Kidney (tissue), 14 donors: ENCODE measurements around the gene CPN2. TPM values are rescaled to one million over a fixed set of nuclear protein-coding genes. Genes with fewer than 3 reads are reported as not detected.
A peak's percentile ranks its signal among the peaks of the same experiment; 100 is the strongest.

Source experiments
- DNase-seq, 5 donors: peaks; one replicate each; pipeline ENCODE4 v3.0.0-alpha.2; 2013 to 2020
- FAIRE-seq: peaks from 2 replicates; lab custom pipeline; 2012; peaks lifted over from hg19 to GRCh38; lab: Jason Lieb, UNC
- H3K27ac ChIP-seq, 2 donors: one replicate each; pipeline ENCODE4 v1.7.0; 2013; ENCODE audit warnings: low read depth in 2 of 2, low read length in 2 of 2, inconsistent platforms in 1 of 2
- H3K27me3 ChIP-seq: one replicate; pipeline ENCODE4 v1.7.1; 2013; ENCODE audit warnings: low read length, inconsistent platforms; ENCODE audit not compliant: control insufficient read depth, insufficient read depth
- H3K36me3 ChIP-seq, 3 donors: one replicate each; pipeline versions ENCODE4 v1.7.0 to v1.7.1; 2013; ENCODE audit warnings: low read length in 3 of 3, control low read depth in 1 of 3, inconsistent platforms in 1 of 3; ENCODE audit not compliant: insufficient read depth in 3 of 3, control insufficient read depth in 2 of 3
- H3K4me1 ChIP-seq, 3 donors: one replicate each; pipeline versions ENCODE4 v1.7.0 to v1.7.1; 2013; ENCODE audit warnings: low read length in 3 of 3, inconsistent platforms in 1 of 3, low read depth in 1 of 3; ENCODE audit not compliant: control insufficient read depth in 2 of 3, insufficient read depth in 2 of 3
- H3K4me3 ChIP-seq, 3 donors: one replicate each; pipeline versions ENCODE4 v1.7.0 to v1.8.1; 2013; ENCODE audit warnings: low read length in 3 of 3, control low read depth in 1 of 3, inconsistent platforms in 1 of 3
- H3K9ac ChIP-seq, 3 donors: one replicate each; pipeline versions ENCODE4 v1.7.0 to v1.7.1; 2013; ENCODE audit warnings: low read length in 3 of 3, control low read depth in 1 of 3, inconsistent platforms in 1 of 3
- H3K9me3 ChIP-seq, 3 donors: one replicate each; pipeline versions ENCODE4 v1.7.0 to v1.7.1; 2013; ENCODE audit warnings: low read length in 3 of 3, control low read depth in 1 of 3, inconsistent platforms in 1 of 3; ENCODE audit not compliant: control insufficient read depth in 2 of 3, insufficient read depth in 1 of 3
- intact Hi-C: fragments of 100-400 bp; cut with DNase I; formaldehyde crosslinking; loops from one replicate; pipeline ENCODE4 v1.11.1; 2022
- polyA plus RNA-seq: library from polyadenylated mRNA; stranded (reverse); fragments of 350-450 nt; fragmentation: Illumina TruSeq; extraction: RNeasy Lipid Tissue Mini Kit (QIAGEN cat#74804); gene quantifications from one replicate; pipeline ENCODE4 v1.2.3, GENCODE V29; 2014; ENCODE audit warnings: low read depth, low replicate concordance; ENCODE audit not compliant: insufficient read depth
- total RNA-seq: library from RNA; stranded (reverse); fragmentation: NEBNext Ultra II Directional; extraction: Animal tissue kit (Norgen Biotek cat#: 25700); gene quantifications from one replicate; pipeline ENCODE4 v1.2.1, GENCODE V29; 2021
- TF ChIP-seq, protein P1 (sequence below): IDR thresholded peaks from 3 replicates; pipeline ENCODE4 v1.5.1; 2012; ENCODE audit warnings: mild to moderate bottlenecking, moderate library complexity, borderline replicate concordance; ENCODE audit not compliant: insufficient read depth; ENCODE audit errors: extremely low read depth
- donor health status: control.
- donor health status: control.
- donor health status: control.
- donor health status: control.
- donor health status: control.
- donor health status: DM: yes; HTN: yes; CAD: no.
- donor health status: Normal renal cell carcinoma (clear cell type).

The CPN2 gene
- total and polyA plus RNA-seq, 2 donors from 2014 or later, result 0.72 to 15.8 TPM

DNA sequence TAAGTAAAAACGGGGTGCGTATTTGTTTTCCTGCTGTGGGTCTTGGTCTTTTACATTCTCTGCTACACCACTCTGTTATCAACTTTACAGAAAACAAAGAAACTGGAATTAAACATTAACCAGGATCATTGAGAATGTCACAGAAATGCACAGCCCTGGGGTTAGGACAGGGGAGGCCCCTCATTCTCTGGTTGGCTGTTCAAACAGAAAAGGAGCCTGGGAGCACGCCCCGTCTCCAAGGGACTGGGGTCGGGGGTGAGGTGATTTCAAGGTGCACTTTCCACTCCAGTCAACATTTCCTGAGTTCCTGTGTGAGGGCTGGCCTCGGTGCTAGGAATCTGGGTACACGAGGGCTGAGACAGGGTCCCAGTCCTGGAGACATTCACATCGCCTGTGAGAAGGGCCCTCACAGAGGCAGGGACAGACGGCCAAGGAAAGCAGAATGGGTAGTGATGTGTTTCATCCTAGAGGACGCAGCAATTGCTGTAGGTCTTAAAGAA lies 30.3 kb downstream of the CPN2 start:
- H3K4me1 ChIP-seq, result peaks cover 3 to 15% (median 5%) of the 10 kb centered on the region in 3 donors
- no peak for FAIRE-seq

DNA sequence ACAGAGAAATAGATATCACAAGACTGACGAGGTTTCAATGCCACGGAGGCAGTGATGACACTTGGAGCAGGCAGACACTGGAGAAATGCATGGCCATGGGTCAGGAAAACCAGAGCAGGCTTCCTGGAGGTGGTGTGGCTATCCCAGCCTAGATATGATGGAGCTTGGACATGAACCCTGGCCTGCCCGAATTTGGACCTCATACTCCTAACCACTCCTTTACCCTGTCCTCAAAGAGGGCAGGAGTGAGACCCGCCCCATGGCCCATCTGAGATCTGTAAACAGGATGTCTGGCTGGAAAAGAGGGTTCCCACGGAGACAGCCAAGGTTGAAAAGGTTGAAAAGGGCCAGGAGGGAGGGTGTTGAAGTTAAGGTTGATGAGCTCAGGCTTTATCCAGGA lies 31.0 kb downstream of the CPN2 start:
- Histone ChIP-seq H3K4me3 (no peak overlapping the region), H3K27ac (no peak overlapping the region)
- intact Hi-C loops, result no loop called here

More for the DNA sequence above, 30.3 kb downstream of the CPN2 start:
- Histone ChIP-seq H3K9ac (no peak overlapping the region), H3K9me3 (peaks cover 2 to 3% (median 3%) of the 10 kb centered on the region in 3 donors), H3K27ac (no peak overlapping the region), H3K36me3 (no peaks in the 10 kb centered on the region), H3K27me3 (no peaks in the 10 kb centered on the region), H3K4me3 (no peak overlapping the region)
- DNase-seq, result peak in 2 of 5 donors; percentile 38 to 48
- intact Hi-C loops, result no loop called here
- TF ChIP-seq, protein P1, sequence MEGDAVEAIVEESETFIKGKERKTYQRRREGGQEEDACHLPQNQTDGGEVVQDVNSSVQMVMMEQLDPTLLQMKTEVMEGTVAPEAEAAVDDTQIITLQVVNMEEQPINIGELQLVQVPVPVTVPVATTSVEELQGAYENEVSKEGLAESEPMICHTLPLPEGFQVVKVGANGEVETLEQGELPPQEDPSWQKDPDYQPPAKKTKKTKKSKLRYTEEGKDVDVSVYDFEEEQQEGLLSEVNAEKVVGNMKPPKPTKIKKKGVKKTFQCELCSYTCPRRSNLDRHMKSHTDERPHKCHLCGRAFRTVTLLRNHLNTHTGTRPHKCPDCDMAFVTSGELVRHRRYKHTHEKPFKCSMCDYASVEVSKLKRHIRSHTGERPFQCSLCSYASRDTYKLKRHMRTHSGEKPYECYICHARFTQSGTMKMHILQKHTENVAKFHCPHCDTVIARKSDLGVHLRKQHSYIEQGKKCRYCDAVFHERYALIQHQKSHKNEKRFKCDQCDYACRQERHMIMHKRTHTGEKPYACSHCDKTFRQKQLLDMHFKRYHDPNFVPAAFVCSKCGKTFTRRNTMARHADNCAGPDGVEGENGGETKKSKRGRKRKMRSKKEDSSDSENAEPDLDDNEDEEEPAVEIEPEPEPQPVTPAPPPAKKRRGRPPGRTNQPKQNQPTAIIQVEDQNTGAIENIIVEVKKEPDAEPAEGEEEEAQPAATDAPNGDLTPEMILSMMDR, result no peak

GRCh38 chr3:194318511-194319161 lies 32.5 kb downstream of the CPN2 start:
- Histone ChIP-seq H3K4me1 (peaks cover 2 to 15% (median 9%) of the 10 kb centered on the region in 3 donors), H3K27ac (no peak overlapping the region), H3K9ac (no peak overlapping the region), H3K36me3 (no peaks in the 10 kb centered on the region), H3K27me3 (no peaks in the 10 kb centered on the region), H3K4me3 (no peak overlapping the region), H3K9me3 (peaks cover 0 to 3% (median 2%) of the 10 kb centered on the region in 3 donors)
- intact Hi-C loops, result loop anchor here (10.0 kb wide), 2 partner anchors 534 to 654 kb away; no protein-coding TSS in a partner anchor
- TF ChIP-seq, protein P1, result no peak
- no peak for FAIRE-seq
- no peak for DNase-seq

More for the DNA sequence above, 31.0 kb downstream of the CPN2 start:
- no peaks in the 10 kb centered on the region for H3K27me3 ChIP-seq
- H3K9ac ChIP-seq, result no peak overlapping the region
- peaks cover 2 to 3% (median 3%) of the 10 kb centered on the region in 3 donors for H3K9me3 ChIP-seq
- peaks cover 3 to 15% (median 5%) of the 10 kb centered on the region in 3 donors for H3K4me1 ChIP-seq
- FAIRE-seq, result no peak
- no peaks in the 10 kb centered on the region for H3K36me3 ChIP-seq
- peak in 1 of 5 donors; percentile 29 for DNase-seq
- TF ChIP-seq, protein P1, result no peak
